NCI-H2081 treated with DMSO at 0.1 percent for 48 hours (cell line): ENCODE data around the gene ZNF281.
"Not testable (repeated sequence)": the region's sequence is repeated elsewhere in the genome, so short reads cannot be mapped to it uniquely, and the experiment has no call there.

Source experiments
- DNase-seq: peaks from one replicate; lab custom pipeline; 2025; lab: John Stamatoyannopoulos, UW

The ZNF281 gene, protein sequence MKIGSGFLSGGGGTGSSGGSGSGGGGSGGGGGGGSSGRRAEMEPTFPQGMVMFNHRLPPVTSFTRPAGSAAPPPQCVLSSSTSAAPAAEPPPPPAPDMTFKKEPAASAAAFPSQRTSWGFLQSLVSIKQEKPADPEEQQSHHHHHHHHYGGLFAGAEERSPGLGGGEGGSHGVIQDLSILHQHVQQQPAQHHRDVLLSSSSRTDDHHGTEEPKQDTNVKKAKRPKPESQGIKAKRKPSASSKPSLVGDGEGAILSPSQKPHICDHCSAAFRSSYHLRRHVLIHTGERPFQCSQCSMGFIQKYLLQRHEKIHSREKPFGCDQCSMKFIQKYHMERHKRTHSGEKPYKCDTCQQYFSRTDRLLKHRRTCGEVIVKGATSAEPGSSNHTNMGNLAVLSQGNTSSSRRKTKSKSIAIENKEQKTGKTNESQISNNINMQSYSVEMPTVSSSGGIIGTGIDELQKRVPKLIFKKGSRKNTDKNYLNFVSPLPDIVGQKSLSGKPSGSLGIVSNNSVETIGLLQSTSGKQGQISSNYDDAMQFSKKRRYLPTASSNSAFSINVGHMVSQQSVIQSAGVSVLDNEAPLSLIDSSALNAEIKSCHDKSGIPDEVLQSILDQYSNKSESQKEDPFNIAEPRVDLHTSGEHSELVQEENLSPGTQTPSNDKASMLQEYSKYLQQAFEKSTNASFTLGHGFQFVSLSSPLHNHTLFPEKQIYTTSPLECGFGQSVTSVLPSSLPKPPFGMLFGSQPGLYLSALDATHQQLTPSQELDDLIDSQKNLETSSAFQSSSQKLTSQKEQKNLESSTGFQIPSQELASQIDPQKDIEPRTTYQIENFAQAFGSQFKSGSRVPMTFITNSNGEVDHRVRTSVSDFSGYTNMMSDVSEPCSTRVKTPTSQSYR

DNA sequence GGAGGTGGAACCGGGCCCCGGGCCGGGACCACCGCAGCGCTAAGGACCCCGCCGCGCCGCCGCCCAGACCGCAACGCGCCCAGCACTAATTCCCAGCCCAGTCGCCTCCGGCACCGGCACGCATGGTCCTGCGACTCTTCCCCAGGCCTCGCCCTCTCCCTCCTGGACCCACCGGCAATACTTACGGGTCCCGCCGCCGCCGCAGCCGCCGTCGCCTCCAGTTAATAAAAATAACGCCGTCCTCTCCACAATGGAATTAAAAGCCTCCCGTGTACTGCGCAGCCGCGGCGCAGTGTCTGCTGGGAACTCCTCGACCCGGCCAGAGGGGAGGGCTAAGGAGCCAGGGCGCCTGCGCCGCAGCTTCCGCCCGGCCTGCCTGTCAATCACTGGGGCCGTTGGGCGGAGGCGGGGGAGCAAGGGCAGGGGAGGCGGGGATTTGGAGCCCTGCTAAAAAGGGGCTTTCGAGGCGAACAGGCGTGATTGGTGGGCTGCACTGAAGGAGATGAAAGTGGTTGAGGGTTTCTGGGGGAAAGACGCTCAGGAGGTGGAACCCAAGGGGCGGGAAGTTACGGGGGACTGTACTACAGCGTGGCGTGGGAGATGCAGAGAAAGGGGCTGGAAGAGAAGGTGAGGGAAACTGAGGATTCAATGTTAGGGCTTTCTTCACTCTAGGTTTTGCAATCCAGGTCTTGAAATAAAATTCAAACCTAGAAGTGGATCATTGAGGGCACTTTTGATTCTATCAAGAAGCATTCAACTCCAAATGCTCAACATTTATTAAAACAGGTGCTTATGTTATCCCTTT lies at the start of gene ZNF281:
ZNF281 (minus strand) TSS at position 276 of the 805 bp plus-strand sequence. CDS start 331 bp downstream, outside the sequence.
- DNase-seq = peak; percentile 71

DNA sequence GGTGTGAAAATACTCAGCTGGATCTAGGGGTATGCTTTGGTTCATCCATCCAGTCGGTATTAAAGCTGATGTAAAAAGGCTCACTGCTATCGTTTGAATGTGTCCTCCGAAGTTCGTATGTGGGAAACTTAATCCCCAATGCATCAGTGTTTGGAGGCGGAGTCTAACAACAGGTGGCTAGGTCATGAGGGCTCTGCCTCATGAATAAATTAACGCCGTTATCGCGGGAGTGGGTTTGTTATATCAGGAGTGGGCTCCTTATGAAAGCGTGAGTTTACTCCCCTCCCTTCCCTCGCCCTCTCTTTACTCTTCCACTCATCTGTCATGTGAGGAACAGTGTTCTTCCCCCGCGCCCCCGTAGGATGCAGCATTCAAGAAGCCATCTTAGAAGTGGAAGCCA lies 48.9 kb upstream of the ZNF281 start:
- DNase-seq = no peak

DNA sequence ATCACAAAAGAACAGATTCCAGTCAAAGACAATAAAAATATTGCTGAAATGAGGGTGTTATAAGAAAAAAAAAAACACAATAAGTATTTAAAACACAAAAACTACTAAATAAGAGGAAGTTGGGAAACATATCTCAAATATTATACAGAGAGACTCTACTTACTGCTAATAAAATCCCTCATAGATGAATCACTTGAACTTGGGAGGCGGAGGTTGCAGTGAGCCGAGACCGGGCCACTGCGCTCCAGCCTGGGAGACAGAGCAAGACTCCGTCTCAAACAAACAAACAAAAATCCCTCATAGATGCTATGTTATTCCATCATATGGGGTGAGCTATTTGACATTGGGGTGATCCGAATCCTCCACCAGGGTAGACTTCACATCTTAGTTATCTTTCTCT lies 48.0 kb upstream of the ZNF281 start:
- DNase-seq = no peak

DNA sequence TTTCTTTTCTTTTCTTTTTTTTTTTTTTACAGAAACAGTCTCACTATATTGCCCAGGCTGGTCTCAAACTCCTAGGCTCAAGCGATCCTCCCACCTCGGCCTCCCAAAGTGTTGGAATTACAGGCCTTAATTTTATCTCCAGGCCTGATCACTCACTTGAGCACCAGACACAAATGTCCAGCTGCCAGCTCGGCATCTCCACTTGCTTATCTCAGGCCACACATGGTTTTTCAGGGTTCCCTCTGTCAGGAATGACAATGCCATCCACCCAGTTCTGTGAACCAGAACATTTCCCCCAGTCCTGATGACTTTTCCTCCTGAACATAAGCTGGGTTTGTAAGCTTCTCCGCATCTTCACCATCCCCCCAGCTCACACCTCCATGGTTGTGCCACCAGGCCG lies 44.6 kb upstream of the ZNF281 start:
- DNase-seq = no peak

DNA sequence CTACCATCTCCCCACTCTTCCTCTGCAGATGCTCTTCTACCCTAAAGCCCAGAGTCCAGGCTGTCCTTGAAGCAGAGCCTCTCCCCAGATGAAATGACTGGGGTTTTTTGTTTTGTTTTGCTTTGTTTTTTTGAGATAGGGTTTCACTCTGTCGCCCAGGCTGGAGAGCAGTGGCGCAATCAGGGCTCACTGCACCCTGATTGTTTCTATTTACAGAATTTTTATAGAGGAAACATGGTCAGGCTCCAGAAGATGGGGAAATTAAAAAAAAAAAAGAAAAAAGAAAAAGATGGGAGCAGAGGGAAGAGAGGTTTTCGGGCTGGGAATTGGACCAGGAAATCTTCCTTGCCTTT lies 43.7 kb upstream of the ZNF281 start:
- no peak for DNase-seq

DNA sequence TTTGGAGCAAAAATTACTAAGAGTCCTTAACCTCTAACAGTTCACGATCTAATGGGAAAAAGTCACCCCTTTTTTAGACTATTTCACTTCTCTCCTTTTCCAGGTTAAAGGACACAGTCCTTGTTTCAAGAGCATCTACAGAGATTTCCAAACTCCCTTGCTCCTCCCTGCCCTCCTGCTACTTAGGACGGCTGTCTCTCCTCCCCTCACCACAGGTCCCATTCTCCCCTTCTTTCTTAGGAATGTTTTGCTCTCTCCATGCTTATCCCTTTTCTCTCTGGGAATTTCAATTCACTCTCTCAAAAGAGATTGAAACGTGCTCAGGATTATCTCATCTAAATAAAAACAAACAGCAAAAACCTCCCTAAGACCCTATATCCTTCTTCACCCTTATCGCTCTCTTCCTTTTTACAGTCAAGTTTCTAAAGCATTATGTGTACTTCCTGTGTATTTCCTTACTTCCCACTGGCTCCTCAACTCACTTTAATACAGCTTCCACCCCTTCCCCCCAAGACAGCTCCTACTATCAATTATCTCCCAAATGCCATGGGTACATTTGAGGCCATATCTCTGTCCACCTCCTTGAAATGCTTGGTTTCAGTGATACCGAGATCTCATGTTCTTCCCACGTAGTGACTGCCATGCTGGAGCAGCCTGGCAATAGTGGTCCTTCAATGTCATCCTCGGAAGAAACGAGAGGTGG lies 43.2 kb upstream of the ZNF281 start:
- no peak for DNase-seq

DNA sequence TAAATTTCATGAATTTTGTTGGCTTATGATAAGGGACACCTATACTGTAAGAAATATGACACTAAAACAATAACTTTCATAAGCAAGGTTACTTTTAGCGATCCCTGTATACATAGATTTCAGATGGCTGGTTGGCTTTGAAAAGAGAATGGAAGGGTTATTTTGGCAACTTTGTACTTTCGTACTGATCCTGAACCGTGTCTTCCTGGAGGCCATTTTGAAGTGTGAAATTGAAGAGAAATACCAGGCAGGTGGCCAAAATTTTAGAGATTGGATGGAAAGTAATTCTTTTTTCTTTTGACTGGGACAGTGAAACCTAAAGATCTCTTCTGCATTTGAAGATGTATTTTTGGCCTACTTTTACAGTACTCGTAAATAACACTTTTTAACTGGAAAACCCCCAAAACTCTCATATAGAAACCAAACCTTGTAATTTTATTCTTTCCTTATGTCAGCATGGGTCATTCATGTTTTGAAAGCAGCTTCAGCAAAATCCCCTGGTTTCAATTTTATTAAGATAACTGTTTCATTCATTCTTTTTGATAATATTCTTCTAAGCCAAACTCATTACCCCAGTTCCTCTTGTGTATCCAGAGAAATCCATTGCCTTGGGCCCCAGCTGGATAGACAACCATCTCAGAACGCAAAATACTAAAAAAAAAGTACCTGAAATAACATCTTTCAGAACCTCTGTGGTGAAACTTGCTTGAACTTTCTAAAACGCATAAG lies 38.4 kb upstream of the ZNF281 start:
- no peak for DNase-seq

DNA sequence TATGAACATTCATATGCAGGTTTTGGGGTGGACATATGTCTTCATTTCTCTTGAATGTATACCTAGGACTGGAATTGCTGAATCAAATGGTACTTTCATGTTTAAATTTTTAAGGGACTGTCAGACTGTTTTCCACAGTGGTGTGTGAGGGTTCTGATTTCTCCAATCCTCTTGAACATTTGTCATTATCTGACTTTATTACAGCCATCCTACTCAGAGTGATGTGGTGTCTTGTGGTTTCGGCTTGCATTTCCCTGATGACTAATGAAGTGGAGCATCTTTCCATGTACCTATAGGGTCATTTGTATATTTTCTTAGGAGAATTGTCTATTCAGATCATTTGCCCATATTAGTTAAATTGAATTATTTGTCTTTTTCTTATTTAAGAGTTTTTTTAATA lies 35.4 kb upstream of the ZNF281 start:
- DNase-seq = no peak

DNA sequence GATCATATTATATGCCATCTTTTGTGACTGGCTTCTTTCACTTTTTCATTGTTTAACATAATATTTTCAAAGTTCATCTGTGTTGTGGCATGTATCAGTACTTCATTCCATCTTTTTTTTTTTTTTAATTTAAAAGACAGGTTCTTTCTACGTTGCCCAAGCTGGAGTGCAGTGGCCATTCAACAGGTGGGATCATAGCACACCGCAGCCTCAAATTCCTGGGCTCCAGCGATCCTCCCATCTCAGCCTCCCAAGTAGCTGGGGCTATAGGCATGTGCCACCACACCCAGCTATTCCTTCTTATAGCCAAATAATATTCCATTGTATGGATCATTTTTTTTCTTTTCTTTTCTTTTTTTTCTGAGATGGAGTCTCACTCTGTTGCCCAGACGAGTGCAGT lies 34.6 kb upstream of the ZNF281 start:
- no peak for DNase-seq

DNA sequence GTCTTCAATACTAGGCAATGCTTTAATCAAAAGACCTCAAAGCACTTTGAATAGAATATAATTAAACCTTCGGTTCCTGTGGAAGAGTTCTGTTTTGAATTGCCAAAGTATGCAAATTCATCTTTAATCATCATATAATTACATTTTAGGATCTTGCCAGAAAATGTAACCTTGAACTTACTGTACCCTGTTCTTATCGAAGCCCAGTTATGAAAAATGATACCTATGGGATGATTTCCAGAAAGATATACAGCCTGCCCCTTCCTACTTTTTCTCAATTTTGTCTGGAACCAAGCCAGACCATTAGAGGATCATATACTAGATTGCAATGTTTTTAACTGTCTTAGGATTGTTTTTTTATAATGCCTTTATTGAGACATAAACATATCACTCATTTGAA lies 34.0 kb upstream of the ZNF281 start:
- DNase-seq = no peak

DNA sequence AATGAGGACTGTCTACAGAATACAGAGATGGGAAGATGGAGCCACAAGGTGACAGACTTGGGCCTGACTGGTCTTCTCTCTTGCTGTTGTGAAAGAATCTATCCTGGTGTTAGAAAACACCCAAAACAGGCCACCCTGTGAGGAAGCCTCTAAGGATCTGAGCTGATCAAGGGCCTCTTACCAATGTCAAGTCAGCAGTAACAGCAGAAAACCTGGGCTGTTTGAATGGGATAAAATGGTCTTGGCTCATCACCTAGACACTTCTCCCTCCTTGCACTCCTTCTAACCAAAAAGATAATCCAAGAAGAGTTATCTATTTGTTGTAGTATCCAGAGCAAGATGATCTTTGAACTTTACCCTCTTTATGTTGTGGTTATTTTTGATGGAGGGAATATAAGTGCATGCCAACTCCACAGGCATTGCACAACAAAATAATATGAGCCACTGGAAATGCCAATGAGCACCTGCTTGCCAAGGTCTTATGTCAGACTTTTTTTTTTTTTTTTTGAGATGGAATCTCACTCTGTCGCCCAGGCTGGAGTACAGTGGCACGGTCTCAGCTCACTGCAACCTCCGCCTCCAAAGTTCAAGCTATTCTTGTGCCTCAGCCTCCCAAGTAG lies 32.8 kb upstream of the ZNF281 start:
- DNase-seq = no peak

DNA sequence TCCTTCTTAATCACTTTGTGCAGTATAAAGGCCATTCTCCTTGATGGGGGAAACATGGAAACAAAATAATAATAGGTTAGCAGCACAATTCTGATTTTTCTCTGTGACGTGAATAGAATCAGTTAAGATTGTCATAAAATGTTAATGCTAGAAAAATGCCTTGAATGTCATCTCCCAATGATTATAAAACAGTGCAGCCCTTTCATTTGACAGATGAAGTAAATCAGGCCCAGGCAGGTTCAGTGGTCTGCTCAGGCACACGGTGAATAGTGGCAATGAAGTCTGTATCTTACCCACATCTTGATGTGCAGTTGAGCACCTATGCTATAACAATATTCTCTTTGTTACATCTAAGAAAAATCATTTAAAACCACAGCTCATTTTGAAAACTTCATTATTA lies 32.2 kb upstream of the ZNF281 start:
- DNase-seq = no peak

DNA sequence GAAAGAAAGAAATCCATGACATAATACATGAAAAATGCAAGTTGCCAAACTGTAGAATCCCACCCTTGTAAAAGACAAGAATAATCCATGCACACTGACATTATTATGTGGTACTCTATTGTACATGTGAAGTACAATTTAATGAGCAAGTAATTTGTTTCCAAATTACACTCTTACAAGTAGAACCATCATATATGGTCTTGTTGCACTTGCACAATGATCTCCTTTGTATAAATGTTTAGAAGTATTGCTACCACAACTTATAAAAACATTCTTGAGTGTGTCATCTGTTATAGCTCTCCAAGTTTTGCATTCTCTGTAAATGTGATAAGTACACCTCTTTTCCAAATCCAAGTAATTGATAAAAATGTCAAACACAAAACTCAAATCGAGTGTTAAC lies 29.1 kb upstream of the ZNF281 start:
- no peak for DNase-seq

DNA sequence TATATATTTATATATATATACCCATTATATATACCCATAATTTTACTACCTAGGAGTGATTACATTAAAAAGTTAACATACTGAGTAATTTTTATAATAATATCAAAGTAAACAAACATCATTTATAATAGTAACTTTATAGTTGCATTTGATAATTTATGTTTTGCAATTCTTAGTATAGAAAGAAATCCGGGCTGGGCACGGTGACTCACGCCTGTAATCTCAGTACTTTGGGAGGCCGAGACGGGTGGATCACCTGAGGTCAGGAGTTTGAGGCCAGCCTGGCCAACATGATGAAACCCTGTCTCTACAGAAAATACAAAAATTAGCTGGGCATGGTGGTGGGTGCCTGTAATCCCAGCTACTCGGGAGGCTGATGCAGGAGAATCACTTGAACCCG lies 28.6 kb upstream of the ZNF281 start:
- DNase-seq = not testable (repeated sequence)

DNA sequence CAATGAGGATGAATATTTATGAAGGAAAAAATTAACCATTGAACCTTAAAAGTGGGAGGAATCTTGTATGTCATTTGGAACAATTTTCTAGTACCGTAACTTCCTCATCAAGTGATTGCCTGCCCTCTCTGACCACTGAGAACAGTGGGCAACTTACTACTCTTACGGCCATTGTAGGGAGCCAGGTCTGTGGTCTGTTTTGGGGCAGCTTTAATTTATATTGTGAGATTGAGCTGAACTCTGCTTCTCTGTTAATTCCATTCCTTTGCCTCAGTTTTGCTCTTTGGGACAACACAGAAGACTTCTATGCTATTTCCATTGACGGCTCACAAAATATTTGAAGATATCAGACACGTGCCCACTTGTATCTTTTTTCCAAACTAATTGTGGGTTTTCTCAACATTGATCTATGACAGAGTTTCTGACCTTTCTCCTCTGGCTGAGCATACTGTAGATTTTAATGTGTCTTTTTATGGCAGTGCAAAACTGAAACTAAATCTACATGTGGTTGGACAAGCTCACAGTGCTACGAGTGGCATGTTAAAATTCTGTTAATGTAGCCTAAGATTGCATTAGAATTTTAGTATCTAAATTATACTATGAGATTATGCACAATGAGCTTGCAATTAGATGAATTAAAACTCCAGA lies 27.8 kb upstream of the ZNF281 start:
- DNase-seq = no peak

DNA sequence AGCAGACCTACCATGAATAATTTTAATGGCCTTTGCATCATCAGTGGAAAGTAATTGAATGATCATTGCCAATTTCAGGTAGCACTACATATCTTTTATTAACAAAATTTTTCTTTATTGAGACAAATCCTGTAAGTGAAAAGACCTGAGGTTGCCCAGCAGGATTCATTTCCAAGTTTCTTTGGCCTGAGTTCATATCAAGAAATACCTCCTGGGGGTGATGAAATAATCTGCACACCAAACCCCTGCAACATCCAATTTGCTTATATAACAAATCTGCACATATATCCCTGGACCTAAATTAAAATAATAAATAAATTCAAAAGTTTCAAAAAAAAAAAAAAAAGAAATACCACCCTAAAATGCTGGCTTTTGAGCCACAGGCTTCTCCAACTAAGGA lies 27.3 kb upstream of the ZNF281 start:
- DNase-seq = no peak

DNA sequence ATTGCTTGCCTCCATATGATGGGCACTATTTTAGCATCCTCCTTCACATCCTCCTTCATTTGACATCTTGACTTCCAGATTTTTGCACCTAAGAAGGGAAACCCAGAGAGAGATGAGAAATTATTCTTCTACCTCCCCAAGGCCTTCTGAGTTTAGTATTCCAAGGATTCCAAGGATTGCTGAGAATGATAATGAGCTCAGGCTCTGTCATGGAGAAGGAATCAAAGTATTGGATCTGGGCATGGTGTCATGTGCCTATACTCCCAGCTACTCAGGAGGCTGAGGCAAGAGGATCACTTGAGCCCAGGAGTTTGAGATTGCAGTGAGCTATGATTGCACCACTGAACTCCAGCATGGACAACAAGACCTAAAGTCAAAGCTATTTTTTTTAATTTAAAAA lies 26.6 kb upstream of the ZNF281 start:
- no peak for DNase-seq

DNA sequence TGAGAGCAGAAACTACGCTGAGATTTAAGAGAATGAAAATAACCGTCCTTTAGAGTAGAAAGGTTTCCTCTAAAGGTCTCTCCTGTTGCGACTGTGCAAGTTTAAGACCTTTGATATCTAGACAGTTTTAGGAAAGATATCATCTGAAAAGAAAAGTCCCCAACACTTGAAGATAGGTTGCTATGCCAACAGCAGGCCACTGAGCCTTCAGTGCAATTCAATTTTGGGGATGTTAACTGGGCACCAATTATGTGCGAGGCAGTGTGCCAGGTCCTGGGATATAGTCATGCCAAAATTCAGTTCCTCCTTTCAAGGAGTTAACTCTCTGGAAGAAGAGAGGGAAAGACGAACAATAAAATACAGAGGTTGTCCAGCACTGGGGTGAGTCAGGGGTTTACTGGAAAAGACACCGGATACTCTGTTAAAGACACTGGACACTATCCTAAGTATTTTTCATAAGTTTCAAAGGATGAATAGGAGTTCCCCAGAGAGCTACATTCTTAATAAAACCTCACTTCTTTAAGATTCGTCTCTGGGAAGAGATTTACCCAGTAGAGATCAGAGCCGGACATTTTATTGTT lies 25.5 kb upstream of the ZNF281 start:
- DNase-seq = no peak

DNA sequence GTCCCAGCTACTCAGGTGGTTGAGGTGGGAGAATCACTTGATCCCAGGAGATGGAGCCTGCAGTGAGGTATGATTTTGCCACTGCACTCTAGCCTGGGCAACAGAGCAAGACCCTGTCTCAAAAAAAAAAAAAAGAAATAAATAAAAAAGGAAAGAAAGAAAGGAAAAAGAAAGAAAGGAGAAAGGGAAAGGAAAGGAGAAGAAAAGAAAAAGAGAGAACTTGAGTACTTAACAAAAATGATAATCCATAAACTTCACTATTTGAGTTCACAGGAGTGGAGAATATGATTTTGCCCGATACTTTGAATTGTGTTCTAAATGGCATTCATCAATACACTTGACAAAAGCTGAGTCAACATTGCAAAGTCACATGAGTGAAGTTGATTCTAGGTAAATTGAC lies 23.8 kb upstream of the ZNF281 start:
- DNase-seq = no peak

DNA sequence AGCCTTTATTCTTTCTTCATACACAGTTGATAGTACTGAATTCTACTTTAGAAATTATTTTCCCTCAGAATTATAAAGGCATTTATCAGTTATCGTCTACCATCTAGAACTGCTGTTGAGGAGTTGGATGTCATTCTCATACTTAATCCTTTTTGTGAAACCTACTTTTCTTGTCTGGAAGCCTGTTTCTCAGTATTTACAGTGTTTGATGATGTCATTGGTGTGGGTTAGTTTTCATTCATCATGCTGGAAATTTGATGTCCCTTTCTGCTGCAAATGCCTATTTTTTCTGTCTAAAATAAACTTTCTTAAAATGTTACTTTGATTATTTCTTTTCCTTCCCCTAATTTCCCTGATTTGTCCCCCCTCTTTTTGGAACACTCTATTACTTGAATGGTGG lies 22.8 kb upstream of the ZNF281 start:
- DNase-seq = no peak
